ENCODE measurements around the gene LSMEM2.
"Not testable (repeated sequence)": the region's sequence is repeated elsewhere in the genome, so short reads cannot be mapped to it uniquely, and the experiment has no call there.

- TF ChIP-seq CTCF, NR3C1 (IDR thresholded peaks at IDR 0.05): not testable (repeated sequence)
Measured at GRCh38 chr3:50284121-50284520, 5.2 kb downstream of the LSMEM2 start.

Measured in A549 (cell line).